Upper lobe of right lung (tissue), 1 donor: ENCODE data around the gene CKS2. TPM values are rescaled to one million over a fixed set of nuclear protein-coding genes. Genes with fewer than 3 reads are reported as not detected.
A peak's percentile ranks its signal among the peaks of the same experiment; 100 is the strongest.

ENCODE experiments used
- ATAC-seq: fragments of 200-7000 bp; cut with Tn5 transposase; one replicate; pipeline ENCODE4 v1.9.1; 2020; ENCODE audit warnings: mild to moderate bottlenecking, moderate library complexity
- DNase-seq: peaks from one replicate; pipeline ENCODE4 v3.0.0-alpha.2; 2020
- H3K27ac ChIP-seq: fragments of 200-600 bp; one replicate; pipeline ENCODE4 v1.8.0; 2022
- H3K27me3 ChIP-seq: fragments of 200-600 bp; one replicate; pipeline ENCODE4 v1.8.0; 2022; ENCODE audit warnings: mild to moderate bottlenecking
- H3K36me3 ChIP-seq: fragments of 200-600 bp; one replicate; pipeline ENCODE4 v1.8.0; 2022
- H3K4me1 ChIP-seq: fragments of 200-600 bp; one replicate; pipeline ENCODE4 v1.8.0; 2022
- H3K4me3 ChIP-seq: fragments of 200-600 bp; one replicate; pipeline ENCODE4 v1.8.0; 2022; ENCODE audit warnings: mild to moderate bottlenecking
- H3K9me3 ChIP-seq: fragments of 200-600 bp; one replicate; pipeline ENCODE4 v1.8.0; 2022
- intact Hi-C: fragments of 100-400 bp; cut with DNase I; formaldehyde crosslinking; loops from one replicate; pipeline ENCODE4 v1.11.0; 2022
- total RNA-seq: library from RNA; stranded (reverse); fragmentation: NEBNext Ultra II Directional; extraction: Animal tissue kit (Norgen Biotek cat#: 25700); gene quantifications from one replicate; pipeline ENCODE4 v1.2.1, GENCODE V29; 2021
- TF ChIP-seq, protein P1 (sequence below): fragments of 200-600 bp; IDR thresholded peaks from one replicate; pipeline ENCODE4 v1.8.0; 2022; ENCODE audit warnings: antibody characterized with exemption
- donor health status: DM: no; HTN: yes; CAD: no; lungs with severe emphysema.

The CKS2 gene
- total RNA-seq, 1 donor from 2014 or later = 15.0 TPM

DNA sequence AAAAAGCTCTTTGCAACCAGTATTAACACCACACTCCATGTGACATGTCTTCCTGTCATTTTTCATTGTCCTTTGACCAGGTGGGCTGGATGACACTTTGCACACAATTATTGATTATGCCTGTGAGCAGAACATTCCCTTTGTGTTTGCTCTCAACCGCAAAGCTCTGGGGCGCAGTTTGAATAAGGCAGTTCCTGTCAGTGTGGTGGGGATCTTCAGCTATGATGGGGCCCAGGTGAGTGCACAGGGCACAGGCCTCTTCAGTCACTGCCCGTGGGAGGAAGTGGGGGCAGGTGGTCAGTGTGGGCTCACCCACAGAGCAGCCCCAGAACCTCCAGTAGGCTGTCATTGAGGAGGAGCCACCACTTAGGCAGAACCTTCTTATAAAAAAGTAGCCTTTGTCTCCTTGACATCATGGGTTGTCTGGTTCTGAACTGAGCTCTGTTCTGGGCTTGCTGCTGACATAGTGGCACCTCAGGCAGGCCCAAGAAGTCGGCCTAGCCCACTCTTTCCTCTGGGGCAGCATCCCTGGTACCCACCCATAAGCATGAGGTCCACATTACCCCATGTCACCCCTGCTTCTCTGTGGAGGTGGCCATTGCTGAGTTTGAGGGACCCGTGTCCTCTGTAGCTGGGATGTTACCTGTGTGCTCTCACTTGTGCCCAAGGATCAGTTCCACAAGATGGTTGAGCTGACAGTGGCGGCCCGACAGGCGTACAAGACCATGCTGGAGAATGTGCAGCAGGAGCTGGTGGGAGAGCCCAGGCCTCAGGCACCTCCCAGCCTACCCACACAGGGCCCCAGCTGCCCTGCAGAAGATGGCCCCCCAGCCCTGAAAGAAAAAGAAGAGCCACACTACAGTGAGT is 46.6 kb downstream of the CKS2 start:
- Histone ChIP-seq H3K4me3 (no peak overlapping the region), H3K27ac (peak overlapping the region; percentile 6), H3K9me3 (no peaks in the 10 kb centered on the region), H3K36me3 (peaks cover 100% of the 10 kb centered on the region), H3K4me1 (peaks cover 16% of the 10 kb centered on the region), H3K27me3 (no peaks in the 10 kb centered on the region)
- DNase-seq (no peak), ATAC-seq (no peak)
- TF ChIP-seq, protein P1, sequence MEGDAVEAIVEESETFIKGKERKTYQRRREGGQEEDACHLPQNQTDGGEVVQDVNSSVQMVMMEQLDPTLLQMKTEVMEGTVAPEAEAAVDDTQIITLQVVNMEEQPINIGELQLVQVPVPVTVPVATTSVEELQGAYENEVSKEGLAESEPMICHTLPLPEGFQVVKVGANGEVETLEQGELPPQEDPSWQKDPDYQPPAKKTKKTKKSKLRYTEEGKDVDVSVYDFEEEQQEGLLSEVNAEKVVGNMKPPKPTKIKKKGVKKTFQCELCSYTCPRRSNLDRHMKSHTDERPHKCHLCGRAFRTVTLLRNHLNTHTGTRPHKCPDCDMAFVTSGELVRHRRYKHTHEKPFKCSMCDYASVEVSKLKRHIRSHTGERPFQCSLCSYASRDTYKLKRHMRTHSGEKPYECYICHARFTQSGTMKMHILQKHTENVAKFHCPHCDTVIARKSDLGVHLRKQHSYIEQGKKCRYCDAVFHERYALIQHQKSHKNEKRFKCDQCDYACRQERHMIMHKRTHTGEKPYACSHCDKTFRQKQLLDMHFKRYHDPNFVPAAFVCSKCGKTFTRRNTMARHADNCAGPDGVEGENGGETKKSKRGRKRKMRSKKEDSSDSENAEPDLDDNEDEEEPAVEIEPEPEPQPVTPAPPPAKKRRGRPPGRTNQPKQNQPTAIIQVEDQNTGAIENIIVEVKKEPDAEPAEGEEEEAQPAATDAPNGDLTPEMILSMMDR = no peak
- intact Hi-C loops = no loop called here

DNA sequence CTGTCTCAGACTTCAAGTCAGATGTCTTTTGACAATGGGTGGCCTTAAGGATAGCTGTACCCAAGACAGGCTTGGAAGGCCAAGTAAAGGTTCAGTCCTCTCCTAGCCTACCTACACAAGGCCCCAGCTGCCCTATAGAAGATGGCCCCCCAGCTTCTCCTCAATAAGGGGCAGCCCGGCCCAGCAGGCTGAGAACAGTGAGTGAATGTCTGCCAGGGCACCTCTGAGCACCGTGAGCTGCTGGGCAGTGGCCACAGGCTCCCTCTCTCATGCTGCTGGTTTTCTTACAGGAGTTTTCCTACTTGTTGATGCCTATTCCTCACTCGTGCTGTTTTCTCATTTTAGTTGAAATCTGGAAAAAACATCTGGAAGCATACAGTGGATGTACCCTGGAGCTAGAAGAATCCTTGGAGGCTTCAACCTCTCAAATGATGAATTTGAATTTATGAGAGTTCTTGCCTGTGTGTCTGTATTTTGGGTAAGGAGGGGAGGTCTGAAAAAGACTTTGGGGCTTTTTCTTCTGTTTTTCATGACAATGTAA is 47.5 kb downstream of the CKS2 start:
- no peaks in the 10 kb centered on the region for H3K9me3 ChIP-seq
- H3K4me1 ChIP-seq = peaks cover 16% of the 10 kb centered on the region
- TF ChIP-seq, protein P1 = no peak
- no peak overlapping the region for H3K4me3 ChIP-seq
- DNase-seq (no peak), ATAC-seq (no peak)
- H3K27me3 ChIP-seq = no peaks in the 10 kb centered on the region
- peaks cover 92% of the 10 kb centered on the region for H3K36me3 ChIP-seq
- H3K27ac ChIP-seq = peak overlapping the region; percentile 6
- intact Hi-C loops = no loop called here

DNA sequence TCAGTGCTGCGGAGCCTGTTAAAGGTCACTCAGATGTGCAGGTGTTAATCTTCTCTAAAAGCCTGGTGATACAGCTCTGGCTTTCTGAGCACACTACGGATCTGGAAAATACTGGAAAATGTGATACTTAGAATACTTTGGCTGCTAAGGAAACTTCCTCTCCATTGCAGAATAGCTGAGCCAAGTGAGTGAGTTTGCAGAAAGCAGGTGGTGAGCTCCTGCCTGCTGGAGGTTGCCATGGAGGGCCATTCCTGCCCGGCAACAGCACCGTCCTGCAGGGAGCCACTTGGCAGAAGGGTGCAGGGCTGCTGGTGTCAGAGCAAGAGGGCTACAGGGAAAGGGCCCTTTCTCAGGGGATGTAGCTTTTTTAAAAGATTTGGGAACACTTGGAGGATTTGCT is 48.0 kb downstream of the CKS2 start:
- Histone ChIP-seq H3K27me3 (no peaks in the 10 kb centered on the region), H3K4me1 (peaks cover 16% of the 10 kb centered on the region), H3K9me3 (no peaks in the 10 kb centered on the region), H3K4me3 (no peak overlapping the region), H3K36me3 (peaks cover 87% of the 10 kb centered on the region), H3K27ac (no peak overlapping the region)
- TF ChIP-seq, protein P1 = no peak
- intact Hi-C loops = no loop called here
- DNase-seq (no peak), ATAC-seq (peak; percentile 42)

DNA sequence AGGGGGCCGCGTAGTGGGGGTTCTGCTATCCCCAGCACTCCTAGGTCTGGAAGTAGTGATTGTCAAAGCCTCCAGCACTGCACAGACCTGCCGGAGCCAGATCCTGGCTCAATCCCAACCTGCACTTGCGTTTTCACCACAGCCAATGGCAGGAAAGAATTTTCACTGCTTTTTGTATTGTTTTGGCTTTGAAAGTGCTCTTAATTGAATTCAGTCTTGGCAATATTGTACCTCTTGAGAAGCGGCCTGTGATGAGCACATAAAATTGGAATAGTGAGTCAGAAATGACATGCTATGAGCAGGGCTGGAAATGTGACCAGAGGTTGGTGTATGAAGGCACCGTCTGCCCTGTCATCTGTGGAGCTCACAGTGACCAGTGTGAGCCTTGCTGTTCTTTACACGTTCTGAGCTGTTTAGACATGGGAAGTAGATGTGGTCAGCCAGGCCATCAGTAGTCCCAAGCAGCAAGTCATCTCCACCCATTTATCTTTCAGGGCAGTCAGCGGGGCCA is 48.8 kb downstream of the CKS2 start:
- Histone ChIP-seq H3K36me3 (peaks cover 79% of the 10 kb centered on the region), H3K27ac (peak overlapping the region; percentile 47), H3K9me3 (no peaks in the 10 kb centered on the region), H3K4me1 (peaks cover 16% of the 10 kb centered on the region), H3K4me3 (no peak overlapping the region), H3K27me3 (no peaks in the 10 kb centered on the region)
- intact Hi-C loops = no loop called here
- DNase-seq (no peak), ATAC-seq (no peak)
- TF ChIP-seq, protein P1 = no peak

DNA sequence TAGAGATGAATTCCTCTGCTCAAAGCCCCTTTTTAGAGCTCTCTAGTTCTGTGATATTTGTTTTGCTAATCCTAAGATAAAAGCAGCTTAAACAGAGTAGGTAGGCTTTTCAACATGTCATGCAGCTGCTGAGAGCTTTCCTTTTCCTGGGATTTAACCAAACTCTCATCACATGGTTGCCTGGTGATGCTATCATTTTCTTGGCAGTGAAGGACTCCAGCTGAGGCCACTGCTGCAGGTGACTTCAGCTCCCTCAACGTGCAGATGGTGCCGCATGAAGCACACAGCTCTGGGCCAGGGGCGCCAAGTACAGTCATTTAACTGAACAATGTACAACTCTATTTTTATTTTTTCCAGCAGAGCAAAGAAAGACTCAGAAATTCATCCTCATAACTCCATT is 49.5 kb downstream of the CKS2 start:
- Histone ChIP-seq H3K4me3 (no peak overlapping the region), H3K4me1 (peaks cover 16% of the 10 kb centered on the region), H3K36me3 (peaks cover 72% of the 10 kb centered on the region), H3K27me3 (no peaks in the 10 kb centered on the region), H3K27ac (no peak overlapping the region), H3K9me3 (no peaks in the 10 kb centered on the region)
- DNase-seq = no peak
- intact Hi-C loops = no loop called here
- no peak for ATAC-seq
- TF ChIP-seq, protein P1 = no peak
